Nephron (organoid): ENCODE results near the gene DOCK11.

Experiments
- H3K27ac Mint-ChIP-seq, 3 experiments: 2 replicates each; pipeline ENCODE4 v1.8.0; 2020; ENCODE audit warnings: mixed read lengths in 3 of 3, mild to moderate bottlenecking in 2 of 3, moderate library complexity in 1 of 3
- H3K27me3 Mint-ChIP-seq: 2 replicates; pipeline ENCODE4 v1.8.0; 2021; ENCODE audit warnings: low read depth, mild to moderate bottlenecking, moderate library complexity, mixed read lengths
- H3K36me3 Mint-ChIP-seq: 2 replicates; pipeline ENCODE4 v1.8.0; 2020; ENCODE audit warnings: low read depth, mixed read lengths
- H3K4me1 Mint-ChIP-seq: 2 replicates; pipeline ENCODE4 v1.8.0; 2020; ENCODE audit warnings: mixed read lengths
- H3K4me3 Mint-ChIP-seq, 3 experiments: 2 replicates each; pipeline ENCODE4 v1.8.0; 2020; ENCODE audit warnings: mild to moderate bottlenecking in 3 of 3, mixed read lengths in 3 of 3, moderate library complexity in 2 of 3
- H3K9me3 Mint-ChIP-seq: 2 replicates; pipeline ENCODE4 v1.8.0; 2020; ENCODE audit warnings: mixed read lengths
- CTCF ChIP-seq, 3 experiments: fragments of 200-600 bp; sonication (generic); IDR thresholded peaks; one replicate each; pipeline ENCODE4 v1.5.0; 2021; ENCODE audit warnings: antibody characterized with exemption in 3 of 3; ENCODE audit not compliant: unreplicated experiment in 3 of 3

The DOCK11 gene

DNA sequence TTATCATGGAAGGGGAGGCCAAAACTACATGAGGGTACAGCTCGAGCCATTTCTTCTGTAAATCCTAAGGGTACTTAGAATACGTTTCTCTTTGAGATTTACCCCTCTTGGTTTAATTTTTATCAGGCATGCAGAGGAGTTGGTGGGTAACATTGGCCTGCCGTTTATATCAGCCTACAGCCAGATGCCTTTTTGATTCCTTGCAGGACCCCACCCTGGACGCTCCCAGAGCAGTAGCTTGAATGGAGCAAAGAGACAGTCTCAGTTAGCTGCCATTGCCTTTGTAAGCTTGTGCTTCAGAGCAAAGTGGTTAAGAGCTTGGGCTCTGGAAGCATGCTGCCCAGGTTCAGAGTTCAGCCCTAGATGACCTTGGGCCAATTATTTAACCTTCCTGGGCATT, 9.0 kb downstream of the DOCK11 start:
- H3K4me3 Mint-ChIP-seq, result no peak overlapping the region
- peak overlapping the region in 1 of 3 experiments; percentile 47 for H3K27ac Mint-ChIP-seq
- peaks cover 30% of the 10 kb centered on the region for H3K4me1 Mint-ChIP-seq
- no peaks in the 10 kb centered on the region for H3K36me3 Mint-ChIP-seq
- H3K27me3 Mint-ChIP-seq, result no peaks in the 10 kb centered on the region
- no peak for TF ChIP-seq CTCF (IDR thresholded peaks at IDR 0.05; ENCODE audit: unreplicated experiment in 3 of 3)
- peaks cover 7% of the 10 kb centered on the region for H3K9me3 Mint-ChIP-seq

DNA sequence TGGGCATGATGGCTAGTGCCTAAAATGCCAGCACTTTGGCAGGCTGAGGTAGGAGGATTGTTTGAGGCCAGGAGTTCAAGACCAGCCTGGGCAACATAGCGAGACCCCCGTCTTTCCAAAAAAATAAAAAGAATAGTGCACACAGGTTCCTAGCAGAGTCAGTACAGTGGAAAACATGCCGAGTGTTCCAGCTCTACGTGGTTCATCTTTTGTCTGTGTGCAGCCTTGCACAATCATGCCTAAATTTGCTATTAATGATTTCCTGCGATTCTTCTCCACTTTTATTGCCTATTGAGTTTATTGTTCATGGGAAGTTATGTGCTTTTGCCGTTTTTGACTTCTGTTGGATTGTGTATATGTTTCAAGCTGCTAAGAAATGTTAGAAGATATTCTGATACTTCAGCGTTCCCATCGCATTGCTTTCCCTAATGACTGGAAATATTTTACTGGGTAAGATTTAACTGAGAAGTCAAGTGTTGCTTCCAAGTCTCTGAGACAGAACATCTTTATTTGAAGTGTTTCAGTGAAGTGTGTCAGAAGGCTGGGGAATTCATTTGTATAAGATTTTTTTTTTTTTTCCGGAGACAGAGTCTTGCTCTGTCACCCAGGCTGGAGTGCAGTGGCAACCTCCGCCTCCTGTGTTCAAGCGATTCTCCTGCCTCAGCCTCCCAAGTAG, 11.3 kb downstream of the DOCK11 start:
- TF ChIP-seq CTCF (IDR thresholded peaks at IDR 0.05; ENCODE audit: unreplicated experiment in 3 of 3), result no peak
- Mint-ChIP-seq H3K4me3 (no peak overlapping the region), H3K4me1 (peaks cover 34% of the 10 kb centered on the region), H3K27me3 (no peaks in the 10 kb centered on the region), H3K9me3 (peaks cover 14% of the 10 kb centered on the region), H3K36me3 (peaks cover 4% of the 10 kb centered on the region), H3K27ac (peak overlapping the region in 2 of 3 experiments; percentile 77 to 78)

GRCh38 chrX:118507766-118508165, 12.2 kb downstream of the DOCK11 start:
- Mint-ChIP-seq H3K9me3 (peaks cover 18% of the 10 kb centered on the region), H3K36me3 (peaks cover 4% of the 10 kb centered on the region), H3K4me1 (peaks cover 26% of the 10 kb centered on the region), H3K27ac (peak overlapping the region in 2 of 3 experiments; percentile 58 to 94), H3K4me3 (no peak overlapping the region), H3K27me3 (no peaks in the 10 kb centered on the region)
- no peak for TF ChIP-seq CTCF (IDR thresholded peaks at IDR 0.05; ENCODE audit: unreplicated experiment in 3 of 3)

GRCh38 chrX:118508221-118508620, 12.6 kb downstream of the DOCK11 start:
- peaks cover 29% of the 10 kb centered on the region for H3K4me1 Mint-ChIP-seq
- peak overlapping the region; percentile 58 to 94 (median 76) for H3K27ac Mint-ChIP-seq

GRCh38 chrX:118508635-118509034, 13.0 kb downstream of the DOCK11 start:
- Mint-ChIP-seq H3K9me3 (peaks cover 24% of the 10 kb centered on the region), H3K27me3 (no peaks in the 10 kb centered on the region), H3K27ac (peak overlapping the region; percentile 76 to 94 (median 91)), H3K4me3 (peak overlapping the region; percentile 15 to 47 (median 34)), H3K4me1 (peaks cover 30% of the 10 kb centered on the region), H3K36me3 (peaks cover 4% of the 10 kb centered on the region)
- TF ChIP-seq CTCF (IDR thresholded peaks at IDR 0.05; ENCODE audit: unreplicated experiment in 3 of 3), result no peak

More at GRCh38 chrX:118508221-118508620, 12.6 kb downstream of the DOCK11 start:
- Mint-ChIP-seq H3K36me3 (peaks cover 4% of the 10 kb centered on the region), H3K27me3 (no peaks in the 10 kb centered on the region), H3K4me3 (no peak overlapping the region), H3K9me3 (peaks cover 22% of the 10 kb centered on the region)
- TF ChIP-seq CTCF (IDR thresholded peaks at IDR 0.05; ENCODE audit: unreplicated experiment in 3 of 3), result no peak

- H3K36me3 Mint-ChIP-seq, result peaks cover 15% of the 10 kb centered on the region
- peaks cover 2% of the 10 kb centered on the region for H3K27me3 Mint-ChIP-seq
- H3K27ac Mint-ChIP-seq, result peak overlapping the region in 2 of 3 experiments; percentile 7 to 52
- H3K4me1 Mint-ChIP-seq, result peaks cover 30% of the 10 kb centered on the region
- no peak for TF ChIP-seq CTCF (IDR thresholded peaks at IDR 0.05; ENCODE audit: unreplicated experiment in 3 of 3)
- peaks cover 37% of the 10 kb centered on the region for H3K9me3 Mint-ChIP-seq
- H3K4me3 Mint-ChIP-seq, result no peak overlapping the region
Measured at GRCh38 chrX:118510111-118510510, 14.5 kb downstream of the DOCK11 start.
